ENCODE results near the gene RAPGEF3.

DNA sequence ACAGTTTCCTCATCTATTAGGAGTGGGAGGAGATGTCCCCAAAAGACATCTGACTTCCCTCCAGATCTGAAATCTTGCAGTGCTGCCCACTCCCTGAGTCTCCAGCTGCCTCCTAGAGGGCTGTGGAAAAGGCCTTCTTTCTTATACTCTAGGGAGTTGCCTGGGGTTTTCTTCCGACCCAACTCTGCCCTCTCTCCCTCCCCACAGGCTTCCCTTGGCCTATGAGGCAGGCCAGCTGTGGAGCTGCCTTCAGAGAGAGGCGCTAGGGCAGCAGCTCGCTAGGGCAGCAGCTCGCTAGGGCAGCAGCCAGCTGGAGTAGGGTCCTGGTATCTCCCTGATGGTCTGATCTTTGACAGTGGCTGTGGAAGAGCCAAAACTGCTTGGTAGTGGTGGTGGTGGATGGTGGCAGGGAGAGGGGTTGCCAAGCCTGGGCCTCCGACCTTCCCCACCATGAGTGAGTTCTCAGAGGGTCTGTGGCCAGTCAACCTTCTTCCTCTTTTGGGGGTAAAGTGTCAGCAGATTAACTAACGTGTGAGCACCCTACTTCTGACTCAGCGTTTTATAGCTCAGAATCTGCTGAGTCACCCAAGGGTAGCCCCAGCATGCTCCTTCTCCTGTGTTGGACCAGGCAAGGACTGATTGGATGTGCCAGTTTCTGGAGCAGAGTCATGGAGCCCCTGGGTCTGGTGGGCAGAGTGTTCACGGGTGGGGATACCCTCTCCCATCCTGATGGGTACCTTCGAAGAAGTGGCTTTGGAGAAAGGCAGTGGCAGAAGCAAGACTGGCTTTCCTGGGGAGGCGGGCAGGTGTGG lies 16.6 kb upstream of the RAPGEF3 start:
- TF ChIP-seq TAF1 (IDR thresholded peaks at IDR 0.05; ENCODE audit: borderline replicate concordance, low read depth, low read length) (no peak), POLR2A (IDR thresholded peaks at IDR 0.05; ENCODE audit: low read depth, low read length) (no peak)
